GM19240 (cell line): ENCODE results near the gene MED23.

Source experiments
- DNase-seq: peaks from one replicate; pipeline ENCODE4 v3.0.0; 2011; ENCODE audit warnings: low spot score; ENCODE audit not compliant: insufficient read length

The MED23 gene

DNA sequence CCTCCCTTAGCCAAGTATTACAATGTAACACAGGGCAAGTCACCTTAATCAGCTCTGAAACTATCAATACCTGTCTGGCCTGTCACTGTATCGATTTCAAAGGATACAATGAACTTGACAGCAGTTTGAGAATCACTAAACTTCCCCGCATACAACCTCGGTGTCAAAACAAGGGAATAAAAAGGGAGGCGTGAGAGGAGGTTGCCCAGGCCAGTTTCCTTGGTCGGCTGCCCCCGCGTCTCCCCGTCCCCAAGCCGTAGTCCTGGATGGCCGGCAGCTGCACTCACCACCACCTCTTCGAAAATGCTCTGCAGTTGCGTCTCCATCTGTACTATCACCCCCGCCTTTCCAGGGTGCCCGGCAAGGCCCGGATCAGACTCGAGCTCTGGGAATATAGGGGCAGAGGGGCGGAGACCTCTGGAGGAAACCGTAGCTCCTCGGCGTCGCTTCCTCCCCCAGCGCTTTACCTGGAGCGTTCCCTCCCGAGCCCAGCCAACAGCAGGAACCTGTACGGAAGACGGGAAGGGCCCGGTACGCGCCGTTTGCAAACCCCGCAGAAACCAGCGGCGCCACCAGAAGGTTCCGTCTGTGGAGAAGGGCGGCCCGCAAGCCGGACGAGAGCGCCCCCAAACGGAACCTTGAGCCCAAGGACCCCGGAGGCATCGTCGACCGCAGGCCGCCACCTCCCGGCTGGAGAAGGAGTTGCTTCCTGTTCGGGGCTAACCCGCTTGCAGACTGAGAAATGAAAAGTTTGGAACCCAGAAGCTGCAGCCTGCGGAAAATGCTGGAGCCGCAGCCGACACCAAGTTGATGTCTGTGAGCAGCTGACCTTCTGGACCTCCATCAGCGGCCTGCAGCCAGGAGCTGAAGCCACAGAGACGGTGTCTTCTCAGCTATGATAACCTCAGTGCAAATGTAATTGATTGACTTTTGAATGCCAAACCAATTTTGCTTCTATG lies at the start of gene MED23:
Gene MED23, minus strand, starts transcription at position 519 of the 959 bp plus-strand sequence. Its CDS starts 193 bp downstream, at position 326.
- peak; percentile 64 for DNase-seq

DNA sequence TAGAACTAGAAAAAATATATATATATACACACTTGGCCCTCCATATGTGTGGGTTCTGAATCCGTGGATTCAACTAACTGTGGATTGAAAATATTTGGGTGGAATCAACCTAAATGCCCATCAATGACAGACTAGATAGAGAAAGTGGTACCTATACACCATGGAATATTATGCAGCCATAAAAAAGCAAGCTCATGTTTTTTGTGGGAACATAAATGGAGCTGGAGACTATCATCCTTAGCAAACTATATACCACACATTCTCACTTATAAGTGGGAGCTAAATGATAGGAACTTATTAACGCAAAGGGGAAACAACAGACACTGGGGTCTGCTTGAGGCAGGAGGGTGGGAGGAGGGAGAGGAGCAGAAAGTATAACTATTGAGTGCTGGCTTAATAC lies 45.1 kb upstream of the MED23 start:
- no peak for DNase-seq

- no peak for DNase-seq
Observed at GRCh38 chr6:131669891-131670290, 41.8 kb upstream of the MED23 start.

DNA sequence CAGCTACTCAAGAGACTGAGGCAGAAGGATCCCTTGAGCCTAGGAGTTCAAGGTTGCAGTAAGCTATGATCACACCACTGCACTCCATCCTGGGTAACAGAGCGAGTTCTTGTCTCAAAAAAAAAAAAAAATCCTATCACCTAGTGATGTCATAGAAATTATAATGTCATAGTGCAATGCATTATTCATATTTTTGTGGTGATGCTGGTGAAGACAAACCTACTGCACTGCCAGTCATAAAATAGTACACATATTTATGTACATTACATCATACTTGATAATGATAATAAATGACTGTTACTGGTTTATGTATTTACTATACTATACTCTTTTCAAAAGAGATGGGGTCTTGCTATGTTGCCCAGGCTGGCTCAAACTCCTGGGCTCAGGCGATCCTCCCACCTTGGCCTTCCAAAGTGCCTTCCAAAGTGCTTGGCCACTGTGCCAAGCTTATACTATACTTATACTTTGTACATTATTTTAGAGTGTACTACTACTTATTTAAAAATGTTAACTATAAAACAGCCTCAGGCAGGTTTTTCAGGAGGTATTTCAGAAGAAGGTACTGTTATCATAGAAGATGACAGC lies 35.6 kb upstream of the MED23 start:
- DNase-seq, result no peak

- DNase-seq, result no peak
Observed at GRCh38 chr6:131660195-131660594, 32.2 kb upstream of the MED23 start.

DNA sequence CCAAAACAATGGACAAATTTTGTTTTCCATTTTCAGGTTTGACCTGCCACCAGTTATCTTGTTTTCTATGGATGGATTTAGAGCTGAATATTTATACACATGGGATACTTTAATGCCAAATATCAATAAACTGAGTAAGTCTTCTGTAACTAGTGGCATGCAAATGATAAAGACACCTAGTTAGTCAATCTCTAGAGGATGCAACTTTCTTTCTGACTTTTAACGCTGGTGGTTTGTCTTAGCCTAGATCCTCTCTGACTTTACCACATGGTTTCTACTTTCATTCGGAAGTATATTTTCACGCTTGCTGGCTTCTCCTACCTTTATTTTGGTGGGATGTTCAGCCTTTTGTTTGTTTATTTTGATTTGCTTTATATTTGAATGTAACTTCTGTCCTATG lies 30.2 kb upstream of the MED23 start:
- DNase-seq, result no peak

GRCh38 chr6:131657630-131658111 lies 29.6 kb upstream of the MED23 start:
- no peak for DNase-seq

- DNase-seq, result no peak
Observed at GRCh38 chr6:131657222-131657621, 29.2 kb upstream of the MED23 start.

GRCh38 chr6:131656667-131657066 lies 28.6 kb upstream of the MED23 start:
- DNase-seq, result no peak

- no peak for DNase-seq
Observed at GRCh38 chr6:131655951-131656350, 27.9 kb upstream of the MED23 start.

GRCh38 chr6:131655387-131655786 lies 27.3 kb upstream of the MED23 start:
- no peak for DNase-seq

DNA sequence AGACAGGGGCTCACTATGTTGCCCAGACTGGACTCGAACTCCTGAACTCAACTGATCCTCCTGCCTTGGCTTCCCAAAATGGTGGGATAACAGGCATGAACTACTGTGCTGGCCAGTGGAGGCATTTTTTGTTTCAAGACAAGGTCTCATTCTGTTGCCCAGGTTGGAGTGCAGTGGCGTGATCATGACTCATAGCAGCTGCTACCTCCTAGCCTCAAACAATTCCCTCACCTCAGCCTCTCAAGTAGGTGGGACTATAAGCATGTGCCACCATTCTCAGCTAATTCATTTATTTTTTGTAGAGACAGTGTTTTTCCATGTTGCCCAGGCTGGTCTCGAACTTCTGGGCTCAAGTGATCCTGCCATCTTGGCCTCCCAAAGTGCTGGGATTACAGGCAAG lies 26.3 kb upstream of the MED23 start:
- DNase-seq, result no peak

DNA sequence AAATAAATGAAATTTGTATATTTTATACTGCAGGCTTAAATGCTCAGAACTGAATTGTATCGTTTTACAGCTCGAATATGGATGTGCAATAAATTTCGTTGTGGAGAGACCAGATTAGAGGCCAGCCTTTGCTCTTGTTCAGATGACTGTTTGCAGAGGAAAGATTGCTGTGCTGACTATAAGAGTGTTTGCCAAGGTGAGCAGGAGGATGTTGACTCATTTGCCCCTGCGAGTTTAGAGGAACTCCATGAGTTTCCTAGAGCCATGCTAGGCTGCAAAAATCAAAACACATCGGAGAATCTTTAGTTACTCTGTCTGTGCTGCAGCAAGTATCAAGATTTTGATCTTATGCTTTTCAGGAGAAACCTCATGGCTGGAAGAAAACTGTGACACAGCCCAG lies 24.4 kb upstream of the MED23 start:
- no peak for DNase-seq

GRCh38 chr6:131651782-131652181 lies 23.7 kb upstream of the MED23 start:
- DNase-seq, result no peak

DNA sequence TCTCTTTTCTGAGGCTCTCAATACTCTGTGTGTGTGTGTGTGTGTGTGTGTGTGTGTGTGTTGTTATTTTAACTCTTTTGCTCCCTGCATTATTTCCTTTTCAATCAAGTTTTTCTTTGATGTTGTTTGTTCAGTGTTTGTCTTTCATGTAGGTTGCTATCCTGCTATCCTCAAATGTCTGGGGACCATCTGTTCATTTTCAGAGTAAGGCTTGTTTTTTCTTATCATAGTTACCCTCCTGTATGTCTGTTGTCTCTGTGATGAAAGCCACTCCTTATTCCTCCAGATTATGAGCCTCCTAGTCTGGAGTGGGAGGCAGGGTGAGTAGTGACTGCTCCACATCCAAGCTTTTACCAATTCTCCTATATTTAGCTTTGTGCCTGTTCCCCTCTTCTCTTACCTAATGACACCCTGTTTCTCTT lies 18.2 kb upstream of the MED23 start:
- DNase-seq, result no peak

- DNase-seq, result no peak
Observed at GRCh38 chr6:131645846-131646245, 17.8 kb upstream of the MED23 start.

GRCh38 chr6:131644921-131645320 lies 16.9 kb upstream of the MED23 start:
- no peak for DNase-seq

GRCh38 chr6:131643855-131644460 lies 15.9 kb upstream of the MED23 start:
- no peak for DNase-seq

- no peak for DNase-seq
Observed at GRCh38 chr6:131642987-131643611, 15.1 kb upstream of the MED23 start.

- no peak for DNase-seq
Observed at GRCh38 chr6:131642565-131642964, 14.5 kb upstream of the MED23 start.

- DNase-seq, result no peak
Observed at GRCh38 chr6:131641554-131641953, 13.5 kb upstream of the MED23 start.

- no peak for DNase-seq
Observed at GRCh38 chr6:131640576-131640975, 12.5 kb upstream of the MED23 start.
